CD4-positive, alpha-beta T cell (primary cell): ENCODE results near the gene MED14. TPM values are rescaled to one million over a fixed set of nuclear protein-coding genes. Genes with fewer than 3 reads are reported as not detected.

Source experiments
- ATAC-seq: fragments of 200-7000 bp; cut with Tn5 transposase; one replicate; pipeline ENCODE4 v1.10.0; 2022; ENCODE audit warnings: mild to moderate bottlenecking; ENCODE audit not compliant: poor library complexity
- CTCF ChIA-PET: fragments of 350-600 bp; sonication (Branson Sonifier 250); formaldehyde crosslinking; loops from one replicate; lab custom pipeline; 2021; ENCODE audit warnings: antibody characterized with exemption, inconsistent platforms; lab: Charles Lee
- POLR2A ChIA-PET: fragments of 350-600 bp; sonication (Branson Sonifier 250); formaldehyde crosslinking; loops from one replicate; lab custom pipeline; 2021; ENCODE audit warnings: antibody characterized with exemption, inconsistent platforms; lab: Charles Lee
- DNase-seq, 14 experiments: peaks; one replicate each; pipeline ENCODE4 v3.0.0-alpha.2; 2013 to 2020; ENCODE audit warnings: mixed read lengths in 2 of 14
- H3K27ac ChIP-seq, 2 donors: one replicate each; pipeline versions ENCODE4 v1.5.1 to v1.7.0; 2013; ENCODE audit warnings: low read length in 2 of 2, low read depth in 1 of 2, mild to moderate bottlenecking in 1 of 2
- H3K27me3 ChIP-seq, 2 experiments: 1 replicate in 1 of 2; 2 replicates in 1 of 2; pipeline versions ENCODE4 v1.6.1 to v1.7.0; 2013; ENCODE audit warnings: low read length in 2 of 2, control low read depth in 1 of 2, mild to moderate bottlenecking in 1 of 2, moderate library complexity in 1 of 2; ENCODE audit not compliant: insufficient read depth in 2 of 2, control insufficient read depth in 1 of 2
- H3K36me3 ChIP-seq: one replicate; pipeline ENCODE4 v1.6.1; 2013; ENCODE audit warnings: low read length, control low read depth; ENCODE audit not compliant: insufficient read depth
- H3K4me1 ChIP-seq: one replicate; pipeline ENCODE4 v1.6.1; 2013; ENCODE audit warnings: low read length, control low read depth; ENCODE audit not compliant: insufficient read depth
- H3K4me3 ChIP-seq: one replicate; pipeline ENCODE4 v1.5.1; 2013; ENCODE audit warnings: mild to moderate bottlenecking, low read length, moderate library complexity
- H3K9me3 ChIP-seq, 2 experiments: 1 replicate in 1 of 2; 2 replicates in 1 of 2; pipeline versions ENCODE4 v1.6.1 to v1.7.0; 2013; ENCODE audit warnings: low read length in 2 of 2, mild to moderate bottlenecking in 2 of 2, control low read depth in 1 of 2, moderate library complexity in 1 of 2; ENCODE audit not compliant: control insufficient read depth in 1 of 2, insufficient read depth in 1 of 2
- H3K27ac Mint-ChIP-seq: one replicate; pipeline ENCODE4 v1.8.0; 2020; ENCODE audit warnings: mixed read lengths
- H3K27me3 Mint-ChIP-seq: one replicate; pipeline ENCODE4 v1.8.0; 2021; ENCODE audit warnings: mixed read lengths
- H3K36me3 Mint-ChIP-seq: one replicate; pipeline ENCODE4 v1.8.0; 2021; ENCODE audit warnings: low read depth, mixed read lengths
- H3K4me1 Mint-ChIP-seq: one replicate; pipeline ENCODE4 v1.8.0; 2021; ENCODE audit warnings: low read depth, mixed read lengths
- H3K4me3 Mint-ChIP-seq: one replicate; pipeline ENCODE4 v1.8.0; 2020; ENCODE audit warnings: mild to moderate bottlenecking, mixed read lengths
- H3K9me3 Mint-ChIP-seq: one replicate; pipeline ENCODE4 v1.8.0; 2020; ENCODE audit warnings: mixed read lengths
- intact Hi-C, 2 experiments: fragments of 100-400 bp; cut with DNase I in 1 of 2; cut with micrococcal nuclease in 1 of 2; formaldehyde crosslinking; loops; one replicate each; pipeline versions ENCODE4 v1.15.1 to v1.9.0; 2023 to 2025; cut with DNase I, micrococcal nuclease
- total RNA-seq, 174 experiments: library from RNA in 2 of 174; stranded (reverse) in 2 of 174; gene quantifications; one replicate each; pipeline ENCODE4 v1.2.3 and lab custom pipeline; 2021 to 2026
- TF ChIP-seq, protein P1 (sequence below): fragments of 200-600 bp; IDR thresholded peaks from one replicate; pipeline ENCODE4 v1.8.0; 2022; ENCODE audit warnings: antibody characterized with exemption, mild to moderate bottlenecking

Gene MED14
- total RNA-seq, 2 experiments from 2014 or later, result 59.9 to 67.7 TPM

DNA sequence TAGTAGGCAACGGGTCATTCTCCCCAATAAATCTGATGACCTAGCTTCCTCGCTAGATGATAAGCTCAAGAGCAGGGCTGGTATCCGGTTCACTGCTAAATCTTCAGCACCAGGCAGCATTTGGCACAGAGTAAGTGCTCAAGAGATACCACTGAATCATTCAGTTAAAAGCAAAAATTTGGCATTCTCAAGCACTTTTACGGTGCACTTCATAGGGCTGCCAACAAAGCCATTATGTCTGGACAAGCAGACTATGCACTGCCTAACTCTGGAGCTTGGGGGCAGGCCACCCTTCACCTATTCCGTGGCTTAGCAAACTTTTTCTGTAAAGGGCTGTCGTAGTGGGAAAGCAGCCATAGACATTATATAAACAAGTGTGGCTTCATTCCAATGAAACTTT is 64.2 kb downstream of the MED14 start:
- Histone ChIP-seq H3K27ac (no peak overlapping the region), H3K4me1 (no peaks in the 10 kb centered on the region), H3K4me3 (no peak overlapping the region), H3K9me3 (no peaks in the 10 kb centered on the region), H3K27me3 (no peaks in the 10 kb centered on the region), H3K36me3 (peaks cover 62% of the 10 kb centered on the region)
- H3K4me3 Mint-ChIP-seq, result no peak overlapping the region
- ATAC-seq, result no peak
- TF ChIP-seq, protein P1, sequence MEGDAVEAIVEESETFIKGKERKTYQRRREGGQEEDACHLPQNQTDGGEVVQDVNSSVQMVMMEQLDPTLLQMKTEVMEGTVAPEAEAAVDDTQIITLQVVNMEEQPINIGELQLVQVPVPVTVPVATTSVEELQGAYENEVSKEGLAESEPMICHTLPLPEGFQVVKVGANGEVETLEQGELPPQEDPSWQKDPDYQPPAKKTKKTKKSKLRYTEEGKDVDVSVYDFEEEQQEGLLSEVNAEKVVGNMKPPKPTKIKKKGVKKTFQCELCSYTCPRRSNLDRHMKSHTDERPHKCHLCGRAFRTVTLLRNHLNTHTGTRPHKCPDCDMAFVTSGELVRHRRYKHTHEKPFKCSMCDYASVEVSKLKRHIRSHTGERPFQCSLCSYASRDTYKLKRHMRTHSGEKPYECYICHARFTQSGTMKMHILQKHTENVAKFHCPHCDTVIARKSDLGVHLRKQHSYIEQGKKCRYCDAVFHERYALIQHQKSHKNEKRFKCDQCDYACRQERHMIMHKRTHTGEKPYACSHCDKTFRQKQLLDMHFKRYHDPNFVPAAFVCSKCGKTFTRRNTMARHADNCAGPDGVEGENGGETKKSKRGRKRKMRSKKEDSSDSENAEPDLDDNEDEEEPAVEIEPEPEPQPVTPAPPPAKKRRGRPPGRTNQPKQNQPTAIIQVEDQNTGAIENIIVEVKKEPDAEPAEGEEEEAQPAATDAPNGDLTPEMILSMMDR, result no peak
- H3K4me1 Mint-ChIP-seq, result no peaks in the 10 kb centered on the region
- intact Hi-C loops, result no loop called here
- no peak for DNase-seq
- H3K27me3 Mint-ChIP-seq, result no peaks in the 10 kb centered on the region
- H3K9me3 Mint-ChIP-seq, result no peaks in the 10 kb centered on the region
- H3K36me3 Mint-ChIP-seq, result peaks cover 75% of the 10 kb centered on the region
- ChIA-PET POLR2A (no interaction called here), CTCF (no interaction called here)
- H3K27ac Mint-ChIP-seq, result no peak overlapping the region

DNA sequence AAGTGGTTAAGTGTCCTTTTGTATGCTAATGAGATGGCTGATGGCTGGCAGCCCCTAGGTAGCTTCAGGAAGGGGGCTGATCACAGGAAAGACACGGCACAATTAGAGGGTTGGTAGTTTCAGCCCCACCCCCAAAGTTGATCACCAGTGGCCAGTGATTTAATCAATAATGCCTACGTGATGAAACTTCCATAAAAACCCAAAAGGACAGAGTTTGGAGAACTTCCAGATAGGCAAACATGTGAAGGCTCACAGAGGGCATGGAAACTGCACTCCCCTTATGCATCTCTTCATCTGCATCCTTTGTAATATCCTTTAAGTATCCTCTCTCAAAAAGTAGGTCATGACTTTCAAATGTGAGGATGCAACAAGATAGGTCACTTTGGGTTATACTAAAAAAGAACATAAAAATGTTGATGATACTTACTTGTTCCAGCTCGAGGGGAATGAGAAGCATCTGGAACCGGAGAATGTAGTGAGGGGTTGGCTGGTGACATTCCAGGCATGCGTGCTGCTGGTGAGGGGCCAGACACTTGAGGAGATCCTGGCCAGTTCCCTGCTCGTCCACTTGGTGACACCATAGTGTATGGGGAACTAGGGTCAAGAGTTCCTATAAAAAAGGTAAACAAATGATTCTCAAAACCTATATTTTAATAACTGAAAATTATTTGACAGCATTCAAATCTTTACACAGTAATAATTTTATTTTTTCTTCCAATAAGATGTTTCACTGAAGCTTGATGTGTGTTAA is 71.3 kb downstream of the MED14 start:
- no peak for ATAC-seq
- Mint-ChIP-seq H3K27ac (peak overlapping the region; percentile 61), H3K27me3 (no peaks in the 10 kb centered on the region), H3K9me3 (no peaks in the 10 kb centered on the region), H3K4me3 (no peak overlapping the region), H3K4me1 (no peaks in the 10 kb centered on the region), H3K36me3 (peaks cover 74% of the 10 kb centered on the region)
- H3K27ac ChIP-seq, result no peak overlapping the region
- no peak for DNase-seq
- TF ChIP-seq, protein P1, result no peak
- peaks cover 55% of the 10 kb centered on the region for H3K36me3 ChIP-seq
- ChIA-PET POLR2A (no interaction called here), CTCF (interaction anchor here (0.9 to 1.0 kb wide), 2 partner anchors 12 to 30 kb away, joined by 3 read pairs; no protein-coding TSS in a partner anchor)
- H3K9me3 ChIP-seq, result no peaks in the 10 kb centered on the region
- H3K4me3 ChIP-seq, result no peak overlapping the region
- intact Hi-C loops, result no loop called here
- H3K27me3 ChIP-seq, result no peaks in the 10 kb centered on the region
- H3K4me1 ChIP-seq, result peaks cover 6% of the 10 kb centered on the region

DNA sequence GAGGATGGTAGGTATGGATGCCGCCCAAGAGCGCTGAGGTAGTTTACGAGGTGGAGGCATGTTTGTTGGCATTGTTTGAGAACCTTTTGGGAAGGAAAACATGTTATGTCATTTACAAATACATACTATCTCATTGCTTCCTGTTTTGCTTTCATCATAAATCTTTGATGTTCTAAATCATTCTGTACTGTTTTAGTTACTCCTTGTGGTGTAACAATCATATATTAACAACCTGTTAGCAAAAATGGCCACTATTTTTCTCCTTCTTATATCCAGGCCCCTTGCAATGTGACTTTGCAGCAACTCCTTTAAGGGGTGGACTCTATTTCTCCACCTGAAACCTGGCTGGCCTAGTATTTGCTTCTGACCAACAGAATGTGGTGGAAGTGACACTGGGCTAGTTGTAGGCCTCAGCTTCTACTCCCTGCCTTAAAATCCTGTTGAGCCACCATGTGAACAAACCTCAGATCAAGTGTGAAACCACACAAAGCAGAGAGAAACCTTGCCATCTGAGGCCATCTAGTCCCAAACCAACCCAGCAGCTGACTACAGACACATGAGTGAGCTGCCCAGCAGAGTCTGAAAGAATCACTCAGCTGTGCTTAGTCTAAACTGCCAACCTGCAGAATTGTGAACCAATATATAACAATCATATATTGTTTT is 72.1 kb downstream of the MED14 start:
- ATAC-seq, result no peak
- H3K9me3 Mint-ChIP-seq, result no peaks in the 10 kb centered on the region

More for the DNA sequence above, 72.1 kb downstream of the MED14 start:
- CTCF ChIA-PET, result interaction anchor here (1.0 kb wide), 1 partner anchor 12 kb away, joined by 3 read pairs; no protein-coding TSS in a partner anchor
- H3K4me3 Mint-ChIP-seq, result no peak overlapping the region
- H3K27ac Mint-ChIP-seq, result peak overlapping the region; percentile 61
- peaks cover 67% of the 10 kb centered on the region for H3K36me3 Mint-ChIP-seq
- Histone ChIP-seq H3K4me1 (peaks cover 6% of the 10 kb centered on the region), H3K4me3 (no peak overlapping the region), H3K9me3 (no peaks in the 10 kb centered on the region), H3K27me3 (no peaks in the 10 kb centered on the region), H3K36me3 (peaks cover 57% of the 10 kb centered on the region), H3K27ac (no peak overlapping the region)
- intact Hi-C loops, result no loop called here
- DNase-seq, result peak in 3 of 14 experiments; percentile 8 to 49 (median 13)
- no peaks in the 10 kb centered on the region for H3K4me1 Mint-ChIP-seq
- H3K27me3 Mint-ChIP-seq, result no peaks in the 10 kb centered on the region
- TF ChIP-seq, protein P1, result no peak
- POLR2A ChIA-PET, result no interaction called here
